ENCODE measurements around the gene NELFA.

The NELFA gene

DNA sequence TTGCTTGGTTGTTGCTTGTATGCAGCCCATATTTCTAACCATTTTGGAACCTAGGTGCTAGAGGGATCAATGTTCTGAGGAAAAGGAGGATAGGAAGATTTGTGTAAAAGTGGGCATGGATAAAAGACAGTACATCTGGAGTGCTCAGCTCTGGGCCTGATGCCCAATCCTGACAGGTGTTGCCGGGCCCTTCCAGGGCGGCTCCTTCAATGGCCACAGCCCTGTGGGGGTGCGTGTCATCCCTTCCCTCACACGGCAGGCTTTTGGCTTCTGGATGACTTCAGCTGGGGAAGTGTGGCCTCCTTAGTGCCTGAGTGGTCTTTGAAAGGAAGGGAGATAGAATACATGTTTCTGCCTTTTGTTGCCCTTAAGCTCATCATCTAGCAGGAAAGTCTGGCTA is 47.2 kb downstream of the NELFA start:
- DNase-seq, result no peak

DNA sequence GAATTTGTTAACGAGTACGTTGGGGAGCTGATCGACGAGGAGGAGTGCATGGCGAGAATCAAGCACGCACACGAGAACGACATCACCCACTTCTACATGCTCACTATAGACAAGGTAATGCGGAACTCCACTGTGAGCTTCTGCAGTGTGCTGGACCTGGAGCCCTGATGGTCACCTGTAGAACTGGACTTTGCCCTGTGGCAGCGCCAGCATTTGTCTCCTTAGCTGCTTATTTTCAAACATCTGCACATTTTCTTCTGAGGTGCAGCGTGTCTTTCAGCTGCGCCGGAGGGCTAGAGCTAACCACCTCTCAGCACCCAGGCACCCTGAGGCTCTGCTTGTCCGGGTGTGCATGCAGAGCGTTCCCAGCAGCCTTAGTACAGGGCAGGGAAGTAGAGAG is 47.7 kb downstream of the NELFA start:
- no peak for DNase-seq

DNA sequence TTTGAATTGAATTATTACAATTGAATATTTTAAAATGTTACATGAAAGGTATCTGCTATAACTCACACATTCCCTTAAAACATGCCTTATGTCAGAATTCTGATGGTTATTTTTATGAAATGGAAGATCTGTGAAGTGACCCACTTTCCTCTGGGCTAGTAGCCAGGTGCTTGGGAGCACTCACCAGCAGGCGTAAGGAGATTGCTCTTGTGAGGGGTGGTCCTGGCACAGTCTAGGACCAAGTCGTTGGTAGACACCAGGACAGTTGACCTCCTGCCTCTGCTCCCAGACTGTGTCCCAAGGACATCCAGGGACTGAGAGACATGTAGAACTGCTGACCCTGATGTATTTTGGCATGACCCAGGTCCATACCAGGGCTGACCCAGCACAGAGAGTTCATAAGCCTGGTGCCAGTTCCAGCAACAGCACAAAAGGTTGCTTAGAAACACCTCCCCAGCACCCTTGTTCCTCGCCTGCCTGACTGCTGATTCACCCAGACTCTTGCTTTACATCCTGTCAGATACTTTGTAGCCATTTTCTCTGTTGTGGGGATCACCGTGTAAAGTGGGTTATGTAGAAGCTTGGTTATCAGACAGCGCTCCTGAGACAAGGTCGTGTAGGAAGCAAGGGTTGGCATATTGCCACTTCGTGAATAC is 48.5 kb downstream of the NELFA start:
- no peak for DNase-seq

DNA sequence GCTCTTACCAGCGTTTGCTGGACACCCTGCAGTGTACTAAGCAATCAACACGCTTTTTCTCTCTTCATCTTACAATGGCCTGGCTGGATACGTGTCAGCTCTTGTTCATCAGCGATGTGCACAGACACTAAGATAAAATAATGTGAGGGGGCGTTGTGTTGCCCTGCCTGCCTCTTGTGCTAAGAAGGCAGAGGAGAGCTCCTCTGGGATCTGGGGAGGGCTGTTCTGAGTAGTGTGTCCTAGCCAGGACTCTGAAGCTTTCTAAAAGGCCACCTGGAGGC is 49.7 kb downstream of the NELFA start:
- no peak for DNase-seq

DNA sequence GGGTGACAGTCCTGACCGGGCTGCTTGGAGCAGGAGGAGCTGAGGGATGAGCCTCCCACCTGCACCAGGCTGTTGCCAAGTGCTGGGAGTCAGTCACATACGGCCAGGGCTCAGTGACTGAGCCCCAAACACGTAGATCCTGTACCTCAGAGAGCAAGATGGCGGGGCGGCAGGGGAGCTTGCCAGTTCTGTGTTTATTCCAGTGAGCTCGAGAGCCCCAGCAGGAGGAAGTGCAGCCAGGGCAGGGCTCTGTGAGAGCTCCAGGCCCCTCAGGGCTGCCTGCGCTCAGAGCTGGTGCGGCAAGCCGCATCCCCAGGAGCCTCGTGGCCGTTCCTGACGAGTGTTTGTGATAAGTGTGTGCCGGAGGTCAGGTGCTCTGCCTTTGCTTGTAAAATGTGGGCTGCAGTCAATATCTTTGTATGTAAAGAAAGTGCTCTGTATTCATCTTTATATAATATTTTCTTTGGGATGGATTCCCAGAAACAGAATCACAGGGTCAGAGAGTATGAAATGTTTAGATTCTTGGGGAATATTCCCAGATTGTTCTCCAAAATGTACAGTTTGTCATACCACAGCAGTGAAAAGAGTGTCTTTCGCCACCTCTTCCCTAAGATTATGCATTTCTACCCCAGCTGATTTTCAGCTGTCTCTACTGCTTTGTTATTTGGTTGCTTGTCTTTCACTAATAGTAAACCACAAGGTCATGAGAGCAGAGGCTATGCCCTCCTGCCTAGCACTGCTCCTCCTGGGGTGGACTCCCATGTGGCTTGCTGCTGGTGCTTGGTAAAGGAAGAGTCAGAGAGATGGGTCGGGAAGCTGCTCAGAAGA is 50.3 kb downstream of the NELFA start:
- no peak for DNase-seq

DNA sequence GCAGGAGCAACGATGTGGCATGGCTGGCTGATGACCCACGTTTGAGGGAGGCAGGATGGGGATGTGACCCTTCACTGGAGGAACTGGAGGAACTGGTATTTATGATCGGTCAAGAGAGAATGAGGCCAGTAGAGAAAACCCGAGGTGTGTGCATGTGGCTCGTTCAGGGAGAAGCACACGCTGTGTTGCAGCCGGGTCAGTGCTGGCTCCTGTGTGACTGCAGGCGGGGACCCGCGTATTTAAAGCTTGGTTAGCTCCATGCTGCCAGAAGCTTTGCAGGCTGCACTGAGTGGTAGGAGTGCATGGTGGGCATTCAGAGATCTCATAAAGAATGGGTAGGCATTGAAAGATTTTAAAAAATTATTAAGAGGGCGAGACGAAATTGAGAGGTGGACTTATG is 52.1 kb downstream of the NELFA start:
- no peak for DNase-seq

DNA sequence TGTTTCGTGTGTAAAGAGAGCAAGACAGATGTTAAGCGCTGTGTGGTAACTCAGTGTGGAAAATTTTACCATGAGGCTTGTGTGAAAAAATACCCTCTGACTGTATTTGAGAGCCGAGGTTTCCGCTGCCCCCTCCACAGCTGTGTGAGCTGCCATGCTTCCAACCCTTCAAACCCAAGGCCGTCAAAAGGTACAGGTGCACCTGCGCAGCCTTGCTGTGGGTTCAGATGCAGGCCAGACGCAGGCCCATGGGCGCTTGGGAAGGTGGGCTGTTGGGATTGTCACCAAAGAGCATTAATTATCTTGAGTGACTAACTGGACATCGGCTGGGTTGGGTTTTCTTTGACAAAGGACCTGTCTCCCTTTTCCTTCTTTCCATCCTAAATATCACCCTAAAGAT is 55.4 kb downstream of the NELFA start:
- no peak for DNase-seq

DNA sequence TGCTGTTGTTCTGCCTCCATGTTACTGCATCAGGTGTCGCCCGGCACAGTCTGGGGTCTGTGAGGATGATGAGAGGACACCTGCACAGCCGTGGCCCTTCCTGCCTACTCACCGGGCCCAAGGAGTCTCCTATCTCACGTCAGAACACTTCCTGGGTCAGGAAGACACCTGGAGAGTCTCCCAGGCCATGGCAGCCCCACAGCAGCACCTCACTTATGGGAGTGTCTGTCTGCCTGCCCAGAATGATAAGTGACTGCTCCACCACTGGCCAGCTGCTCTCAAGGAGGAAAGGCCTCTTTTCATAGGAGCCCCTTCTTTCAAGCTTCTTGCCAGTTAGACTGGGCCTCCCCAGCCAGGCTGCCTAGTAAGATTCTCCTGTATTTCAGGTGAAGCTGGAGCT is 56.1 kb downstream of the NELFA start:
- DNase-seq, result no peak

DNA sequence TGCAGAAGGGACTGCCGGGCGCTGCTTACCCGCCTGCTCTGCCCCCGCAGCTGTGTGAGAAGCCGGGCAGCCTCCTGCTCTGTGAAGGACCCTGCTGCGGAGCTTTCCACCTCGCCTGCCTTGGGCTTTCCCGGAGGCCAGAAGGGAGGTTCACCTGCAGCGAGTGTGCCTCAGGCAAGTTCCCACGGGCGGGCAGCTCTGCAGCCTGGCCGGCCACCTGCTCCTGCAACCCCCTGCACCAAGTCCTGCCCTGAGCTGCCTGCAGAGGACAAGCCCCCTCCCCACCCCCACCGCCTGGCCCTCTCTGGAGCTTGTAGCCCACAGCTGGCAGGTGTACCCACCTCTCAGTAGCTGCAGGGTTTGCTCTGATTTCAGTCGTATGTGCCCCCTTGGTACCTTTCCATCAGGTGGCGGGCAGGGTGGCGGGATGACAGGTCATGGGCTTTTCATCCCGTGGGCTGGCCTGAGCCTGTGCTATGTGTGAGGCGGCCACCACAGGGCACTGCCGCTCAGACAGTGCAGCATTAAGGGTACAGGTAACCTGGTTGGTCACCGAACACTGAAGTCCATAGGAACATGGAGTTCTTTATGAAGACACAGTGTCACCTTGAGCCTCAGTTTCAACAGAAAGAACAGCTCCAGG is 56.6 kb downstream of the NELFA start:
- DNase-seq, result no peak

DNA sequence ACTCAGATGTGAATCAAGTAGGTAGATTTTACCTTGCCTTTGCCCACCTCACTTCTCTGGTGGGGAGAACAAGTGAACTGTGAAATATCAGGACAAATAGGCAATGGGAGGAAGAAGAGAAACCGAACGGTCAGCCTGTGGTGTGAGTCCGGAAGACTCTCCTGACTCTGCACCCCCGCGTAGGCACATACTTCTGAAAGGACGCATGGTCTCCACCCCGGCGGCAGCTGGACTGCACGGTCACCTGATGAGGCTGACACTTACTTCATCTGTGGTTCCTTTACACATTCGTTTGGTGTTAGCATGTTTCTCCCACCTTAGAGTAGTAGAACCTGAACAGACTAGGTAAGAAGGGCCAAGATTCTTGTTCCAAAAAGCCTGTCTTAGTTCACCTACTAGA is 58.4 kb downstream of the NELFA start:
- DNase-seq, result no peak

DNA sequence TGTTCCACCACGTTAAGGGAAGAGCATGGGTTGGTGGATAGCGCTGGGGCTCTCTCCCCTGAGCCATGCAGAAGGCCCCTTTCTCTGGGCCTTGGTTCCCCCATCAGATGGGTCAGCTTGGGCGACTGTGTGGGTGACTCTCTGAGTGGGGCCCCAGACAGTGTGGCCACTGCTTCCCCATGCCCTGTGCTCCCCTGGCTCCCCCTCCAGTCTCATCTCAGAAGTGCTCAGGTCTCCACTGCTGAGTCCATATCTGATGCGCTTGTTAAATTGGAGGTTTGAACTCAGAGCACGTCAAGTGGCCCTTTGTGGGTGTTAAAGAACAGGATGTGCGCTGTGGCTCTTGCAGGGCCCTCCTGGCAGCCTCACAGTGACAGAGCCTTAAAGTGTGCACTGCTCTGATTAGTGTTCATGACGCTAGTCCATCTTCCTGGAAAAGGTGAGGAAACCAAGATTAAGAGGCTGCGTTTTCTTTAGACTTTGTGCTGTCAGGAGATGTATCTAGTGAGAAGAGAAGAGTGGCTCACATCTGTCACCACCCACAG is 59.8 kb downstream of the NELFA start:
- no peak for DNase-seq

DNA sequence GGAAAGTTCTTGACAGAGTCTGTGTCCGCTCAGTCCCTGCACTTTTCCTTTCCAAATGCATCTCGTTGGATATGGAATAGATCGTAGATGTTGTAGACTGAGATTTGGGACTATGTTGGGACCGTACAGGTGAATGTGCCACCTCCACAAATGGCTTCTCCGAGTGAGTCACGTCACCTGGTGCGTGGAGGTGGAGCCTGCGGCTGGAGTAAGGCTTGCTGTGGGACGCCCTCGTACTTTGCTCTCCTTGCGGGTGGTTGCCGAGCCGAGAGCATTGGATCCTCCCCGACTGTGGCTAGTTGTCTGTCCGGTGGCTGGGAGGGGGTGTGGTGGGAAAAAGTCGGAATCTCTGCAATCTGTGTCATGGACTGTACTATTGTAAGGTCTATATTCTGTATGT is 60.5 kb downstream of the NELFA start:
- DNase-seq, result no peak

DNA sequence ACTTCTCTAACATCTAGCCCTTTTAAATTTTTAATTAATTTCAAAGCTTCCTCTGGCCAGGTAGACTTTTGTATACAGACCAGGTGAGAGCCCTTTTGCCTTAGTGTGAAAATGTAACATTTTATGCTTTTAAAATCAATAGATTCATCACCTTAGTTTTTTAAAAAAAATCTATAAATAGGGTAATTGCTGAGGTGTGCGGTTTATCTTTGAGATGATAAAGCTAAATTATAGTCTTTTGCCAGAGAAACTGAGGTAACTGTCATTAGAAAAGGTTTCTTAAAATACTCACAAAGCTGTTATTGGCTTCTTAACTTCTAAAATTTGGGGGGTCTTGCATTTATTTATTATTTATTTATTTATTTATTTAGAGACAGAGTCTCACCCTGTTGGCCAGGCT is 62.9 kb downstream of the NELFA start:
- no peak for DNase-seq

DNA sequence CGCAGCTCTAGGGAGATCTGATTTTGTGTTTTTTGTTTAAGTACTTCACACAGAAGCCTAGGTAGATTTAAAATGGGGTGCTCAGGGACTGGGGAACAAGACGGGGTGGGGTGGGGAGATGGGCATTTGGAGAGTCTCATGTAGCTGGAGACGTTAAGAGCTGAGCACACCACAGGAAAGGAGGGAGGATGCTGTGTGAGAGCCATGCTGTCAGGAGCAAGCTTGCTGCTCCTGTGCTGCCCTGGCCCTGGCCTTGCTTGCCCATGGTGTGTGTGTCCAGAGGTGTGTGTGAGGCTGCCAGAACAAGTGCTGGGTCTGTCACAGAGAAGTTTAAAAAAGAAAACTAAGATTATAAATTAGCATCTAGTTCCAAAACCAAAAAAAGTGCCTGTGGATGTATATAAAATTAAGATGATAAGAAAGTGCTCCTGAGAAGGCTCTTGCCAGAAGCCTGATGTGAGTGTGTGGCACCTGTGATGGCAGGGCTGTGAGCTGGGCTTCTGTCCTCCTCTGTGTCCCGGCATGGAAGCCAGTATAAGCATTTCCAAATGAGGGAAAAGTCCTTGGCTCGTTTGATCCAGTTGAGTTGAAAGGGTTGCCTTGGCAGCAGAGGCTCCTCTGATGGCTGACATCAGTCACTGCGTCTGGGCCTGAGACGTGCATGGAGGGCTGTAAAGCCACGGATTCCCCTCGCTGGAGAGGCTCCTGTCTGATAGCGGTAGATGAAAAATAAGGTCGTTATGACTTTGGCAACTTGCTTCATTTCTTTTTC is 63.5 kb downstream of the NELFA start:
- DNase-seq, result no peak

DNA sequence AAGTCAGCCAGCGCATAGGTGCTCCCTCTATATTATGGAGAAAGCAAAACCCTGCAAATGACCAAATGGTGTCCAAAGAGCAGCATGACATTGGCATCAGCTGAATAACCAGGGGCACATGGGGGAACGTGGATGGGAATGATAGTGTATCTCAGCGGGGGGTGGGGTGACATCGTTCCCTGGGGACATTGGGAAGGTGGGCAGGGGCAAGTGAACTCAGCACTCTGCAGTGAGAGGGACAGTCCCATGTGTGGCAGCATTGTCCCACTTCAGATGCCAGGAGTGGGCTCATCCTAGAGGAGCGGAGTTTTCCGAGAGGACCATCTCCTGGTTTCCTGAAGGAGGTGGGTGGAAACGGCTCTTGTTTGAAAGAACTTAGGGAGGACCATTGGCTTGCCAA is 64.8 kb downstream of the NELFA start:
- no peak for DNase-seq

DNA sequence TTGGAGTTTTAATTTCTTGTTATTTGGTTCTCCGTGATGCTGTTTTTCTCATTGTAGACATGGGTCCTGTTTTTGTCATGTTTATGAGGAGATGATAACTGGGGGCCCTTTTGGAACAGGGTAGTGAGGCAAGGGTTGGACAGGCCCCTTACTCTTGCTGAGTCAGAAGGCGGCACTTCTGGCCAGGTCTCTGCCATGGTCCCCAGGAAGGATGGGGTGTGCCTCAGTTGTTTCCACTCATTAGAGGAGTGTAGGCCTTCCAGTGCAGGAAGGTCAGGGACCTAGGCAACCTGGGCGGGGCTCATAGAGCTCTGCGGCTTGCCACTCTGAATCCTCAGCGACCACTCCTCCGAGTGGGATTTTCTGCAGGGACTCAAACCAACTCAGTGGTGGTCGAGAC is 68.2 kb downstream of the NELFA start:
- no peak for DNase-seq

DNA sequence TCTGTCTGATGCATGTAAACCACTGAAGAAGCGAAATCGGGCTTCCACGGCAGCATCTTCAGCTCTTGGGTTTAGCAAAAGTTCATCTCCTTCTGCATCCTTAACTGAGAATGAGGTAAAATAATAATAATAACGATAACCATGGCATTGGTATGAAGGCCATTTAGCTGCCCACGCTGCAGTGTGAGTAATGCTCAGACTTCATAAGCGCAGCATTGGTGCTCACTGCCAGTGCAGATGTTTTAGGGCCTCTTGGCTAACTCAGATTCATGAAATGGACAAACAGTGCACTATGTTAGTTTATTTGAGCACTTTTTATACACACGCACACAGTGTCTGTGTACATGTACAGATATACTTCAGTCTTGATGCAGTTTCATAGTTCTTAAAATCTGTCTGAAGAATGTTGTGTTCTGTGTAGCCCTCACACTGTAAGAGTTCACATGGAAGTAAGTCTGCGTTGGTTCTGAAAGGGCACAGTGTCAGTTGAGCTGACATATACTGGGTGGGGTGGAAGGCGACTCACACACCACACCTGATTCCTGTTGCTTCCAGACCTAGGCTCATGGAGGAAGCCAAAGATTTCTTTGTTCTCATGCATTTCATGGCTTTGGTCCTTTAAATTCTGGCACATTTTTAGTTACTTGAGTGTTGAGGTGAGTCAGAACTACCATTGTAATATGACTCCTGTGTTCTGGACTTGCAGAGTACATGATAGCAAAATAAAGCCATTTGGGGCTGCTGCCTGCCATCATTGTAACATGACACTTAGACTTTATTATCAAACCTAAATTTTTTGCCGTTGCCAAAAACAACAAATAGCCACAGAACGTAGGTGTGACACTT is 68.9 kb downstream of the NELFA start:
- DNase-seq, result no peak

DNA sequence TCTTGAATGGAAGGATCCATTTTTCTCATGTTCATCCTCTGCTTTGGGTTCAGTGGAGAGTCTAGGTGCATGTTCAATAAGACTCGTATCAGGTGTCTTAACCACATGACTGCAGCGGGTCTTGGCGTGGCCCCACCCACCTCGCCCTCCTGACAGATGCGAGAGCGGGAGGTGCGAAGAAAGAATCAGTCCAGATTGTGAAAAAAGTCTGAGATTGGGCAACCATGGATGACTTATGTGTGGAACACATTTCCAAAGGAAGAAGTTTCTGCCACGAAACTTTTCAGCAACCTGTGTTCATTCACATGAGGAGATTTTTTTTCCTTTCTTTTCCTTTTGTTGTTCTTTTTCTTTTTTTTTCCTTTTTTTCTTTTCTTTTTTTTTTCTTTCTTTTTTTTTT is 70.7 kb downstream of the NELFA start:
- no peak for DNase-seq

DNA sequence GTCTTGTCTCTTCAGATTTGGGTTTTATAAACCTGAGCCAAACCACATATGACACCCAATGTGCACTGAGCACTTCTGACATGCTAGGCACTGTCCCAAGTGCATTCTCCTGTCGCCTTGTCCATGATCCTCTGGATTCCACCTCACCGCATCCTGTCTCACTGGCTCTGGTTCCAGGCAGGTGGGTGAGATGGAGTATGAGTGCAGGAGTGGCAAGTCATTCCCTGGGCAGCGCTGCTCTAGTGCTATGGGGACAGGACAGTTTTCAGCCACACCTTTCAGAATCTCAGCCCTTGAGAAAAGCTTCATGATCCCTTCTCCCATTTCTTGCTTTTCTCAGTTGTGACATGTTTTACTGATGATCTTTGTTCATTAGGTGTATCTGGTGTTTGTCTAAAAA is 71.2 kb downstream of the NELFA start:
- DNase-seq, result no peak

DNA sequence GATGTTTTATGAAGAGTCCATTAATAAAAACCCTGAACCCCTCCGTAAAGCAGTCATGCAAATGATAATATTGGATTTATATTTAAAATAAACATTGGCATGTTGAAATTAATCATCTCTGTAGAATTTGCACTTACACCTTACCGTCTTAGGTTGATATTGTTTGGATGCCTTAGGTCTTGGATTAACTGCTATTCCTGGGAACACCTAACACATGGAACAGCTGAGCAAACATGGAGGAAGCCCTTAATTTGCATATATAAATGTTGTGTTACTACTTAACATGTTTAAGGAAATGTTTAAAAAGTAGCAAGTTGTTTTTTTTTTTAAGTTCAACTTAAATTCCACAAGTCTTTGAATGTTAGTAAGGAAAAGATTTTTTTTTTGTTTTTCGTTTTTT is 75.1 kb downstream of the NELFA start:
- no peak for DNase-seq

DNA sequence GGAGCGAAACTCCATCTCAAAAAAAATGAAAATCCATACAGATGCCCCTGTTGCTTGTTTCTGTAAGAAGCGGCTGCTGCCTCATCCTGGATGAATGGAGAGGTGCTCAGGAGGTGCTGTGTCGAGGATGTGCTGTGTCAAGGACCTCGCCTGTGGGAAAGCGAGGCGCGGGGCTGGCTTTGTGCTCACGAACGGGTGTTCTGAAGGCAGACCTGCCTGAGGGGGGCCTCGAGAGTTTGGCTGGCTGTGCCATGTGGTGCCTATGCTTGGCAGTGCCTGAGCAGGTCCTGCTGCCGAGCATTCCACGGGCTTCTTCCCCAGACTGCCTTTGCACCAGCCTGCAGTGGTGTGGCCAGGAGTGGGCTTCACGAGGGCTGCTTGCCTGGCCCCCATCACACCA is 76.0 kb downstream of the NELFA start:
- no peak for DNase-seq

All from NCI-H1694 treated with DMSO at 0.1 percent for 48 hours (cell line).